ENCODE measurements around the gene DSTYK.
"Not testable (repeated sequence)": the region's sequence is repeated elsewhere in the genome, so short reads cannot be mapped to it uniquely, and the experiment has no call there.

DSTYK gene

DNA sequence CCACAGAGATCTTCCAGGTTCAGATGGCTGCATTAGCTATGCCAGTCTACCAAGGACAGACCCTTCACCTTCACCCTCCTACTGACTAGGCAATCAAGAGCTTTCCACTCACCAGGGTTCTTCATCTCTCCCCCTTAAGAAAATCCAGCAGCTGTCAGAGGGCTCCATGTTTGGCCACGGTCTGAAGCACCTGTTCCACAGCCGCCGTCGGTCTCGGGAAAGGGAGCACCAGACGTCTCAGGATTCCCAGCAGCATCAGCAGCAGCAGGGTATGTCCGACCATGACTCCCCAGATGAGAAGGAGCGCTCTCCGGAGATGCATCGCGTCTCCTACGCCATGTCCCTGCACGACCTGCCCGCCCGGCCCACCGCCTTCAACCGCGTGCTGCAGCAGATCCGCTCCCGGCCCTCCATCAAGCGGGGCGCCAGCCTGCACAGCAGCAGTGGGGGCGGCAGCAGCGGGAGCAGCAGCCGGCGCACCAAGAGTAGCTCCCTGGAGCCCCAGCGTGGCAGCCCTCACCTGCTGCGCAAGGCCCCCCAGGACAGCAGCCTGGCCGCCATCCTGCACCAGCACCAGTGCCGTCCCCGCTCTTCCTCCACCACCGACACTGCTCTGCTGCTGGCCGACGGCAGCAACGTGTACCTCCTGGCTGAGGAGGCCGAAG lies 30.0 kb upstream of the DSTYK start:
- peak; percentile 47 for DNase-seq

DNA sequence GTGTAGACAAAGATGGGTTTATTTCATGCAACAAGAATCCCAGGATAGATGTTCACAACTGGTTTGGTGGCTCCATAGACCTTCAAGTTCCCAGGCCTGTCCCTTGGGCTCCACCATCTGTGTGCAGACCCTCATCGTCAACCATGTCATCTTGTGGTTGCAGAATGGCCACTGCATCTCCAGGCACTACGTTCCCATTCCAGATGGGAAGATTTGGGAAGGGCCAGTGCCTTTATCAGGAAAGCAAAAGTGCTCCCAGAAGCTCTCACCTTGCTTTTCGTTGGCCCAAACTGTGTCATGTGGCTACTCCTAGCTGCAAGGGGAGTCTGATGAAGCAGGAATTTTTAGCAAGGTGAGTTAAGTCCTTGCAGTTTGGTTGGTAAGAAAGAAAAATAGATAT lies 29.1 kb upstream of the DSTYK start:
- no peak for DNase-seq

DNA sequence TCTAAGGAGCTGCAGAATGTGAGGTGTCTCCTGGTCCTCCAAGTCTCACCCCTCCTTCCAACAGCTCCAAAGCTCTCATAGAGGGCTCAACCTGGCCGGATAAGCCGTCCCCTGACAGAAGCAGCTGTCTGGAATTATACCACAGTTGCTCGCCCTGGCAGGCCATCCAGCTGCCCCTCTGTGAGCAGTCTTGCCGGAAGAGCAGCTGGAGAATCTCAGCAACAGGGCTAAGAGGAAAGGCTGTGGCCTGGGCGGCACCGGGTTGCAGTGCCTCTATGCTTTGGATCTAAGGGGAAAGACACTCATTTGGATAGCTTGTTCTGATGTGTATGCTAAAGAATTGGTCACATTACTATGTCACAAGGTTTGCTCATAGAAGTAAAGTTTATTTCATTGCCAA lies 28.6 kb upstream of the DSTYK start:
- DNase-seq: peak; percentile 81

DNA sequence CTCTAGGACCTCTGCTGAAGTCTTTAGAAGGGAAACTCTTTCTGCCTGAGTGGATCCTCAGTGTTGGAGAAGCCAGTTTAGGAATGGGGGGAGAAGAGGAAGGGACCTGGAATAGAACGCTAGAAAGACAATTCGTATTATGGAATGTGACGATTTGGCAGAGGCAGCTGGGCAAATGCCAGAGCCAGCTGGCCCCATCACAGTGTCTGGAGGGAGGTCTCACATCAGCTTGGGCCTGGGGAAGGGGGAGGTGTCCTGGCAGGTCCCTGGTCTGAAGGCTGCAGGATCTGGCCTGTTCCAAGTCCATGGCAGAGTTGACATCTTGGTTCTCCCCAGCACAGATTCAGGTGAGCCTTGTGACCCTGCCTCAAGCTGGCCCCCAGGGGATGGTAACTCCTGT lies 27.6 kb upstream of the DSTYK start:
- DNase-seq: peak; percentile 67

DNA sequence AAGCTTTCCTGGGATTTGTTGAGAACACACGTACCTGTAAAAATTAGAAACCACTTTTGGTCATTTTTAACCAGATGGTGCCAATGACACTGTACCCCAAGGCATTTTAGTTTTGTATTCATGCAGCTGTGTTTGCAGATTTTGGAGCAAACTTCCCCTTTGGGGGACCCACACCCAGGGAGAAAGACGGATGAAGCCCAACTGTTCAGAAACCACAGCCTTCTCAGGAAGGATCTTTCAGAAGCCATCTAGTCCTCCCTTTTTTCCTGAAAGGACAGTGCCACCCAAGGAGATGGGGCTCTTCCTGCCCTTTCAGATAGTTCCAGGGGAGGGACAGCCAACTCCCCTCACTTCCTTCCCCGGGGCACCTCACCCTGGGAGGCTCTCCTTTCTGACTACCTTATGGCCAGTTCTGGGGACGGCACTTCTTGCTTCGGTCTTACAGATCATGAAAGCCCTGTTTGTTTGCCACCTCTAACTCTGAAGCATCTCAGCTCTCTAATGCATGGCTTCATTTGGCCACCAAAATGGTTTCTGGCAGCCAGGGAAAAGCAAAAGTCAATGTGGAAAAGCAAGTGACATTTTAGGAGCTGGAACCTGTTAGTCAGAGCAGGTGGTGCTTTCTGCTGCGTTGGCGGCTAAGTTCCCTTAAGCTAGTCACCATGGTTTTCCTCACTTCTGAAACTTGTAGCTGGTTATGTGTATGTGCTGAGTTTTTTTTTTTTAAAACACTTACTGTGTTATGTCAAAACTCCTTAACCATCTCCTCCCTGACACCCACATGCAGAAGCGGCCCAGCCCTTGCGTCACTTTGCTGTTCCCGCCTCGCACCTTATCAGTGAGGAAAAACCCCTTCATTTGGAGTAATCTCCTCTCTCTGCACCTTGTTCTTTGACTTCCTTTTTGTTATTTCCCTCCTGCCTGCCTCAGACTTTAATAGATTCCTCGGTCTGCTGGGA lies 26.3 kb upstream of the DSTYK start:
- DNase-seq: no peak

DNA sequence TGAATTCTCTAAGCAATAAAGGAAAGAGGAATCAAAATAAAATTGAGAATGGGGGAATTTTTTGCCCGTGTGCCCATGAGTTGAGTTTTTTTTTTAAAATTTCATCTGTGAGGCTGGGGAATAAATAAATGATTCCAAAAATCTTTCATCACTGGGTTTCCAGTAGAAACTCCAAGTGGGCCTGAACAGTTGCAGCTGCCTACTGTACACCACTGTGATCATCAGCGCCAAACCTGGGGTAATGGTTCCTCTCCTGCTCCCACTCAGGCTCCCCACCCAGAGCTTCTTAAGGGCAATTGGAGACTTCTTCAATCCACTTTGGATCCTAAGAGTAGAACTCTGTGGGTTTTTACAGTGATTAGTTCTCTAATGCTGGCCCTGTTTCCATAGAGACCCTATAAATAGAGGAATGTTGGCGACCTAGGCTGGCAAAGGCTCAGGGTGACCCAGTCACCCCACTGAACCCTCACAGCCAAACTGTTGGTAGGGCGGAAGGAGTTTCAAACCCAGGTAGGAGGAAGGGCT lies 25.5 kb upstream of the DSTYK start:
- no peak for DNase-seq

DNA sequence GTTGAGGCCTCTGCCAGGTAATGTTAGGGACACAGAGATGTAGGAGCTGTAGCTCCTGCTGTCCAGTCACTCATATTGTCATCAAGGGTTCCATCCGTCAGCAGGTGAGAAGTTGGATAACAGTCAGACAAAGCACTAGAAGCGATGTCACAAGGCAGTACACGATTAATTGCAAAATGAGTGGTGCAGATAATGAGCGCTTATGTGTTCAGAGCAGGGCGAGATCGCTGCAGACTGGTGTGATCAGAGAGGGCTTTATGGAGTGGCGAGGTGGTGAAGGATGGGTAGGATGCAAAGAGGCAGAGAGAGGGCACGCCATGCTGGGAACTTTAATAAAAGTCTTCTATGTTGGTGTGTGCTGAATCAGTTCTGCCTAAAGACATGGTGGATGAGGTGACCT lies 25.0 kb upstream of the DSTYK start:
- DNase-seq: no peak

DNA sequence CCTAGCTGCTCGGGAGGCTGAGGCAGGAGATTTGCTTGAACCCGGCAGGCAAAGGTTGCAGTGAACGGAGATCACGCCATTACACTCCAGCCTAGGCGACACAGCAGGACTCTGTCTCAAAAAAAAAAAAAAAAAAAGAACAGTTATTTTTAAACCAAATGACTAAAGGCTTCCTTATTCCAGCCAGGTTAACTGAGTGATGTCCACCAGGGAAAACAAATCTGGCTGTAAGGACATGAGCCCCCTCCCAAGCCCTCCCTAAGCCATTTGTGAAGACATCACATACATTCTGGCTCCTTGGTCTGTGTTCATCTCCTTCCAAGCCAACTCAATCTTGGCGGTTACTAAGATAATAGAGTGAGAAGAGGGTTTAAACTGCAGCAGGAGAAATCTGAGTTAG lies 24.4 kb upstream of the DSTYK start:
- peak; percentile 21 for DNase-seq

DNA sequence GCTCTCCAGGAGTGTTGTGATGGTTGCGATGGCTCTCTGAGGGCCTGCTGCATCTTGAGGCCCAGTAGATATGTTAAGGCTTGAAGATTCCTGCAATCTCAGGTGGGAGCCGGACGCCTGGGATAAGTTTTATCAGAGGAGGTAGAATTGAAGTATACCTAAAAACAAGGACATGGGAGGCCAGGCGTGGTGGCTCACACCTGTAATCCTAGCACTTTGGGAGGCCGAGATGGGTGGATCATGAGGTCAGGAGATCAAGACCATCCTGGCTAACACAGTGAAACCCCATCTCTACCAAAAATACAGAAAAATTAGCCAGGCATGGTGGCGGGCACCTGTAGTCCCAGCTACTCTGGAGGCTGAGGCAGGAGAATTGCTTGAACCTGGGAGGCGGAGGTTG lies 22.5 kb upstream of the DSTYK start:
- DNase-seq: not testable (repeated sequence)

DNA sequence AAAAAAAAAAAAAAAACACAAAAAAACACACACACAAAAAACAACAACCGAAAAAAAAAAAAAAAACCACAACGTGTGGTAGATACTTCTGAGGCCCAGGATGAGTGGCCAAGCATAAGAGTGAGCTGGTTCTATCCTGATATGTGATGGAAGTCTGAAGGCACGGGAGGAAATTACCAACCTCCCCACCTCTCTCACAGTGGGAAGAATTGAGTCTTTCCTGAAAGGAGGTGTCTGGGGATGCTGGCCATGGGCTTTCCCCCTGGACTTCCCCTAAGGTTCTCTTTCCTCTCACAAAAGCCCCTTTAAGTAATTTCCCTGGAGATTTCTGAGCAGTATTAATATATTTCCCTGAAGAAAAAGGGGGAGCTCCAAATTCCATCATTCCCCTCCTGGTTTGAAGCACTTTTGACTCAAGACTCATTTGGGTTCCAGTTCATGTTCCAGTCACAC lies 21.5 kb upstream of the DSTYK start:
- no peak for DNase-seq

DNA sequence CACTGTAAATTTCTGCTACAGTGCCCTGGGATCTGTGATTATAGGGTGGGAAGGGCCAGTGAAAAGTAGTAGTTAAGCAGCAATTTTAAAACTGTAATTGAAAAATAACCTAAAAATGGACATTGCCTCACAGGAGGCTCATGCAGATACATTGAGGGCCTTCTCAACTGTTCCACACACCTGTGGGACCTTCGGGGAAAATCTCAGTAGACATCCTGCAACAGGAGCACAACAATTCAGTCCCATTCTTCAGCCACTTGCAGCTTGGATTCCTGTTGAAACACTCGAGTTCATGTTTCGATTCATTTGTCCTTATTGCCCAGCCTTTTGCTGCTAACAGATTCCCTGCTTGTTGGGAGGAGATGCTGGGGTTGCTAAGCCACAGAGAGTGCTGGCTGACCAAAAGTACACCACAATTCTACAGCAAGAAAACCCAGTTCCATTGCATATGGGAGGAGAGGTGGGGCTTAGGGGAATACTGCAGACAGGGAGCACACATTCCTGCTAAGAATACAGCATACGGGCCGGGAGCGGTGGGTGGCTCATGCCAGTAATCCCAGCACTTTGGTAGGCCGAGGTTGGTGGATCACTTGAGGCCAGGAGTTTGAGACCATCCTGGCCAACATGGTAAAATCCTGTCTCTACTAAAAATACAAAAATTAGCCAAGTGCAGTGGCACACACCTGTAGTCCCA lies 20.8 kb upstream of the DSTYK start:
- DNase-seq: no peak

DNA sequence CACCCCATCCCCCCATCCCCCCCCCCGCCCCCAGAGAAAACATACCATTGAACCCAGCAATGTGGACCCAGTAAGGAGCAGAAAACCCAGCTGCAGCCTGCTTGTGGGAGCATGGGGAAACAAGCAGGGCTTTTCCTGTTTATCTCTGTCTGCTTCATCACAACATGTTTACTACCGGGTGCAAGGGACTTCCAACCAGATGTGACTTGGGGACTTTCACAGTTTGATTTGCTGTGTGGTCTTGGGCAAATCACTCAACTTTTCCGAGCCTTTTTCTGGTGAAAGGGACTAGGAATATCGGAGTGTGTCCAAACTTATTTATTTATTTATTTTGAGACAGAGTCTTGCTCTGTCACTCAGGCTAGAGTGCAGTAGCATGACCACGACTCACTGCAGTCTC lies 19.5 kb upstream of the DSTYK start:
- no peak for DNase-seq

DNA sequence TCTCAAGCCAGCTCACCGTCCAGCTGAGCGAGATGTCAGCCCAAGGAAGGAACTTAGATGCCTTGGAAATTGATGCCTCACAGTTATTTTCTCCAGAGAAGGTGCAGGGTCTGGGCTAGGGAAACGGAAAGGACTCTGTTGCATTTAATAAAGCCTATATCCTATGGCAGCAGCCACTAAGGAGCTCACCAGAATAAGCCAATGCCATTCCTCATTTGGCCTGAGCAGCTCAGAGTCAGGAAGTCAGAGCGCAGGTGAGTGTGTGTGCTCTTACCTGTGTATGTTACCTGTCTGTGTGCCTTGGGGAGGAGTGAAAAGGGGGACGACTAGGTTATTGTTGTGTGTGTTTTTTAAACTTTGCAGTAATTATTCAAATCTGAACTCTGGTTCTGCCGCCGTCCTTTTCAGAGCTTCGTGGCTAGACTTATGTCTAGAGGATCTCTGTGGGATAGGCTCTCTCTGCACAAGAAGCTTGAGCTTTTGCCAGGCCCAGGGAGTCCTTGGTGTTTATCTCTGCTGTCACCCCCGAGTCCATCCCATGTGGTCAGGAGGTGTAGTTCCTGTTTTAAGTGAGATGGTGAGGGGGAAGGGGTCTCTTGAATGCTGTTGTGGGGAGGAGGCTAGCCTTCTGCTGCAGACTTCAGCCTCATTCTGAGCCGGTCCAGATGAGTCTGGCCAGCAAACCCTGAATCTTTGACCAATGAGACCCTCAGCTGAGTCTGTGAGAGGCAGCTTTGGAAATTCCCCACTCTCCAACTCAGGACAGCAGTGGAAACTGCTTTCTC lies 18.6 kb upstream of the DSTYK start:
- no peak for DNase-seq

DNA sequence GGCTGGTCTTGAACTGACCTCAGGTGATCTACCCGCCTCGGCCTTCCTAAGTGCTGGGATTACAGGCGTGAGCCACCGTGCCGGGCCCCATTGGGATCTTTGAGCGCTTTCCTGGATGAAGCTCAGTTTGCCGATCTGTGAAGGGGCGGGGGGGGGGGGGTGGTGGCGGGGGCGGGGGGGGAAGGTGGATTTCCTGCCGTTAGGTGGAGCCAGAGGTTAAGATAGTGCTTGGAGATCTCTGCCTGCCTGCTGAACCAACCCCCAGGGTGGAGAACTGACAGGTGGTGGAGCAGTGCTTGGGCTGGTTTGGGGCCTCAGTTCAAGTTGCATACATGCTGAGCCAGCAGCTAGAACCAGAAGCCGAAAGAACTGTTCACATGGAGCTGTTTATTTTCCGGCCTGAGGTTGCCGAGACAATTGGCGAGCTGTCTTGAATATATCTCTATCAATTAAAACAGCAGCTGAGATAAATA lies 17.9 kb upstream of the DSTYK start:
- DNase-seq: peak; percentile 79

DNA sequence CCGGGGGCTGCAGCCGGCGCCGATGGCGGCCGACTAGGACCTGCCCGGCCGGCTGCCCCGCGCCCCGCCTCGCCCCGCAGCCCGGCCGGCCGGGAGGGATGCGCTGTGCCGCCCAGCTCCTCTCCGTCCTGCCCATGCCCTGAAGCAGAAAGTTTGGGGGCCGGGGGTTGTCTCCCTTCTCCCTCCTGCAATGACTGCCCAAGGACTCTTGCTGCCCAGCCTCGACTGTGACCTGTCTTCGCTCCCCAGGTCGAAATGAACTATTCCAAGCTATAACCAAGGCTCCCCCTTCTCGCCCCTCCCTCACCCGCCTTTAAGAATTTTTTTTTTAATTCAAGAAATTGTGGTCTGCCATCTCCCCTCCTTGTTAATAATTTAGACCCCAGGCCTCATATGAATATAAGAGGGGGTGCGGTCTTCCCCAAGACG lies 16.6 kb upstream of the DSTYK start:
- DNase-seq: no peak

DNA sequence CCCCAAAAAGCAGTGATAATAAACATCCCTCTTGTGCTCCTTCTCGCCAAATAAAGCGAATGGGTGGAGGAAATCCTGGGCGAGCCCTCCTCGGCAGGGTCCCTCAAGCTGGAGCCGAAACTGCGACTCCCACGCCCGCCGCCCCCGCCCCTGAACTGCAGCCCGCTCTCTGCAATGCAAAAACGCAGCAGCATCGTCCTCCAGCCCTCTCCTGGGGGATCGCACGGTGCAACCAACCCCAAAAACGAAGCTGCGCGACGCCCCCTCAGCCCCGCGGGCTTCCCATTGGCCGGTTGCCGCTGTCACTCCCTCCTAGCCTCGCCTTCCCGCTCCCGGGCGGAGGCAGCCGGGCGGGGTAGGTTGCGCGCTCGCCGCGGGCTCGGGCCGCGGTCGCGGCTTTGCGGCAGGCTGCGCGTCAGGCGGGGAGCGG lies 16.1 kb upstream of the DSTYK start, which contains the start of gene TMCC2:
TSS of gene TMCC2 (plus strand) at position 363 of the 430 bp plus-strand sequence. CDS start 619 bp downstream, outside the sequence.
- DNase-seq: peak; percentile 96

DNA sequence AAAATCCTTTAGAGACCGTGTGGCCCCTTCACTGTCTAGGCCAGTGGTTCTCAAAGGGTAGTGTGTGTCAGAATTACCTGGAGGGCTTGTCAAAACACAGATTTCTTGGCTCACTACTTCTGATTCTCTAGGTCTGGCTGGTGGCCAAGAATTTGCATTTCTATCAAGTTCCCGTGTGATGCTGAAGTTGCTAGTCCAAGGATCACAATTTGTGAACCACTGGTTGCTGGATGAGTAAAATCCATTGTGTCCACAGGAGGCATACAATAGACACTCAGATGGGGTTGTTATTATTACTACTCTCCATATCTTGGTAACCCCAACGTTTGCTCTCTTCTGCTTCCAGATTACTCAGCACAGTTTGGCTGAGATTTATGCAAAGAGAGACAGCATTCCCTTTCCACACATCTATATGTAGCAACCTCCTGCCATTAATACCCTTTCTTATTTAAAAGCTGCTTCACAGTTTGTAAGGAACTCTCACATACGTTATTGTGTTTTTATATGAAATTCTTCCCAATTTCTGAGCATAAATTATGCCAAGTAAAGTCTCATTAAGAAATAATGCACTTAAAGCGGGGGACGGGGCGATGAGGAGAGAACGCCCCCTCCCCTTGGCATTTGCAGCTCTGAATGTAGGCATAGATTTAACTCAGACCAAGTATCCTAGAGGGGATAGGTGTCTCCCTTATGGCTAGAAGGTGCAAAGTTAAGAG lies 15.5 kb upstream of the DSTYK start:
- no peak for DNase-seq

DNA sequence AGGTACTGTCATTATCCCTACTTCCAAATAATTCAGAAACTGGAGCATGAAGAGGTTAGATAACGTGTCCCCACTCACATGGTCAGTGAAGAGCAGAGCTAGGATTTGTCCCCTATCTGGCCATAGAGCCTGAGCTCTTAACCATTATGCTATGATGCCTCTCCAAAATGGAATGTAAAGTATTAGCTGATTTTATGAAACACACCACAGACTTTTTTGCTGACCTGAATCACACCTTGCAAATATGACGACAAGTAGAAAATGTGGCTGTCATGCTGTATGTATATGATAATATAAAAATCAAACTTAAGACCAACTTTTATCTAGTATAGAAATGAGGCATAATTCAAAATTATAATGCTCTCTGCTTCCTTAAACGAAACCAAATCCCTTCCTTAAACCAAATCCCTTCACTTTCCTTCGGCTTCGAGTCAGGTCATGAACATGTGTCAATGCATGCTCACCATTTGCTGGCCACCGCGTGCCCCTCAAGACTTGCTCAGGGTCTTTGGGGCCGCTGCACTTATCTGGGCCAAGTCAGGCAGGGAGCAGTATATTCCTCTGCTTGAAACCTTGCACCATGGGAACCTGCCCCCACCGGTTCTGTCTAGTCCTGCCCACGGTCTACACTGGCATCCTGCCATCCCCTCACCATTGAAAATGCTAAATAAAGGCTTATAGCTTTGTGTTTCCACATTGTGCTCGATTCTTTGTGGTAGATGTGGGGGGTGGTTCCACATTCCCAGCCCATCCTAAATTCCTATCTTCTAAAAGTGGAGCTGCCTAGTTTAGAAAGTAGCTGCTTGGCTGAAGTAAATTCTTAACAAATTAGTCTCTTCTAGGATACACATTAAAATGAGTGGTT lies 14.6 kb upstream of the DSTYK start:
- DNase-seq: no peak

DNA sequence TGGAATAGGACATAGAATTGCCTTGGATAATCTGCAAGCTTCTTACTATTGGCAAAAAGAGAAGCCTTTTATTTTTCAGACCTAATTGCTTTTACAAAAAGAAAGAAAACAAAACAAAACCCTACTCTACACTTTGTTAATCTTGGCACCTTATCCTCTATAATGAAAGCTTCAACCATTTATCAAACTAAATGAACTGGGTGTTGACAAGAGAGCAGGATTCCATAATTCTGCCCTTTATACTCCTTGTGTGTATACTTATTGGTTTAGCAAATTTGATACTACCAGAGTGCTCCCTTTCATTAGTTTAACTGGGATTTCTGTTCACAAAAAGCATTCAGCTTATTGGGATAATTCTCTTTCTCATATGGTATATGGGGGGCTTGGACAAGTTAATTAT lies 13.2 kb upstream of the DSTYK start:
- no peak for DNase-seq

DNA sequence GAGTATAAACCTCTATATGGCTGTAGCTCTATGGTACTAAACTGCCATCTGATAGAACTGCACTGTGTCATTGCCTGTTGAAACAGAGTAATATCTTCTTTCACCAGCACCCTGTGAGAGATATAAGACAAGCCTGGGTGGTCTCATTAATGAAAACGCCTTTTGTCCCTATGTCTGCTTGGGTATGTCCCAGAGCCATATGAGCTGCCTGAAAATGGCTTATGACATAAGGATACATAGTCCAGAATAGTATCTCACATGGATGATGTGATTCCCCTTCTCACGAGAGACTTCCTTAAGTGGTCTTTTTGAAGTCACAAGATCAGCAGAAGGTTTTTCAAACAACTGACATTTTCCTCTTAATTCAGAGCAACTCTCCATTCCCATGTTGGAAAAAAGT lies 8.9 kb upstream of the DSTYK start:
- DNase-seq: no peak
